EL (cell line): ENCODE data around the gene TMEM187.

Experiments used
- DNase-seq: peaks from one replicate; pipeline ENCODE4 v3.0.0-alpha.2; 2016

Gene TMEM187

DNA sequence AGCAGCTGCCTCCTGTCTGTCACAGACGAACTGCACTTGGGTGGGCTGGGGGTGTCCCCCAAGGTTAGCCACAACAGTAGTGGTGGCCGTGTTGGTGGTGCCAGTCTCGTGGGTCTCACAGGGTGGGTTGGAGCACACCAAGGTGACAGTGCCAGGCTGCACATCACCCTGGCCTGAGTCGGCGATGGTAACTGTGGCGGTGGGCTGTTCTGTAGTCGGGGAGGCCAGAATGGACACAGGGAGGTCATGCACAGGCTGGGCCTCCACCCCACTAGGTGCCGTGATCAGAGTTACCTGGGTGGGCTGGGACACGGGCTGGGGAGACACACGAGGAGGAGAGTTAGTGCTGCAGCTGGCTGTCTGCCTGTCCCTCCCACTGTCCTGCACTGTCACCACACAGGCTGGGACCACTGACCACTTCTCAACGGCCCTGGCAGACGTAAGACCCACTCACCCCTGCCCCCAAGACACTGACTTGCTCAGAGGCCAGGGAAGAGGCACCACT lies 17.3 kb upstream of the TMEM187 start:
- DNase-seq, result no peak

- no peak for DNase-seq
Observed at GRCh38 chrX:153956044-153956907, 16.3 kb upstream of the TMEM187 start.

- no peak for DNase-seq
Observed at GRCh38 chrX:153957224-153957623, 15.3 kb upstream of the TMEM187 start.

GRCh38 chrX:153958605-153959004 lies 13.9 kb upstream of the TMEM187 start:
- no peak for DNase-seq

DNA sequence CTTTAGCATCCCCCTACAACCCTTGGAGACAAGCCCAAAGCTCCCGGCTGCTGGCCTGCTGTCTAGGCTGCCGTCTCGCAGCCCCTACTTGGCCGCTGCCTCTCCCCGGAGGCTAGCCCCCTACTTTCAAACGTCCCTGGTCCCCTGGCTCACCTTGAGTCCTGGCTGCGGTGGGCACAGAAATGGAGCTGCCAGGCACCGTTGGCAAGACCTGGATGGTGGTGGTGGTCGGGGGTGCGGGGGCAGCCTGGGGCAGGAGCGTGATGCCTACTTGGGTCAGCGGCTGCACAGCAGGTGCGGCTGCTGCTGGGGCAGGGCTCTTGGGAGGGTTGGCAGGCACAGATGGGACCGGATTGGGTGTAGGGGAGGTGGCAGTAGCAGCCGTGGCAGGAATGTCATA lies 12.9 kb upstream of the TMEM187 start:
- no peak for DNase-seq

- DNase-seq, result no peak
Observed at GRCh38 chrX:153960077-153960476, 12.5 kb upstream of the TMEM187 start.

DNA sequence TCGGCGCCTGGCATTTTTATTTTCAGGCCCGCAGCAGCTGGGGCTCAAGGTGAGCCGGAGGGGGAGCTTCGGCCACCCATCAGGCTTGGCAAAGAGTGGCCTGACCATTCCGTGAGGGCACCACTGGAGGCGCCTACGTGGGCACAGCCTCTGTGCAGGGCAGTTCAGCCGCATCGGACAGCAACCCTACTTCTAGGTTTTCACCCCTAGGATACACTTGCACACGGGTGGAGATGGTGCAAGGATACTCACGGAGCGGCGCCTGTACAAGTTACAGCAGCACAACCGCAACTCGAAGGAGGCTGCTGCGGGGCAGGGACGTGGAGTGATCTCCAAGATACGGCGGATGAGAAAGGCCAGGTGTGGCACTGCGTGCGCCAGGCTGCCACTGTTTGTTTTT lies 11.8 kb upstream of the TMEM187 start:
- no peak for DNase-seq

- DNase-seq, result no peak
Observed at GRCh38 chrX:153961292-153961691, 11.3 kb upstream of the TMEM187 start.

GRCh38 chrX:153963546-153963945 lies 9.0 kb upstream of the TMEM187 start:
- no peak for DNase-seq

GRCh38 chrX:153964105-153964504 lies 8.4 kb upstream of the TMEM187 start:
- no peak for DNase-seq

- DNase-seq, result no peak
Observed at GRCh38 chrX:153965406-153965805, 7.1 kb upstream of the TMEM187 start.

- DNase-seq, result no peak
Observed at GRCh38 chrX:153966283-153966688, 6.3 kb upstream of the TMEM187 start.

- DNase-seq, result no peak
Observed at GRCh38 chrX:153966841-153967535, 5.6 kb upstream of the TMEM187 start.

DNA sequence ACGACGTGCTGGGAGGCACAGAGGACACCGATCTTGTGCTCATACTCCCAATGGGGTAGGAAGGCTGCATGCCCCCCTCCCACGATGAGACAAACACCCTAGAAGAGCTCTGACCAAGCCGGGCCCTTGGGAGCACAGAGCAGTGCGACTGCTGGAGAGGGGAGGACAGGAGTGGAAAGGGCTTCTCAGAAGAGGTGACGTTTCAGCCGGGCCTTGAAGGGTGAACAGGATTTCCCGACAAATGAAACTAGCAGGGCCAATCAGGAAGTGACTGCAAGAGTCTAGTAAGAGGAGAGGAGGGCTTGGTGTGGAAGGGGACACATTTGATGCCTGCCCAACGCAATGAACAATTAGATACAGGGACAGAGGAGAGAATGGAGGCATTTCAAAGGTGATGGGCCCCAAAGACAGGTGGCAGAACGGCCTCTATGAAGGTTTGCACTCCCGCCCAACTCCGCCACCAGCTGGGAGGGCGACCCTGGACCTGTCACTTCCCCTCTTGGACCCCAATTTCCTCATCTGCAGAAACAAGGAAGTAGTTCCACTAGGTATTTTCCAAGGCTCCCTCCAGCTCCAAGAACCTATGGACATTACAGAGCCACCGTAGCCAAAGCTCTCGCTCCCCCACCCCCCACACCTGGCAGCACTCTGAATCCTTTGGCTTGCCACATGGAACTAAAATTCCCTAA lies 4.9 kb upstream of the TMEM187 start:
- no peak for DNase-seq

GRCh38 chrX:153968255-153968654 lies 4.3 kb upstream of the TMEM187 start:
- DNase-seq, result no peak

DNA sequence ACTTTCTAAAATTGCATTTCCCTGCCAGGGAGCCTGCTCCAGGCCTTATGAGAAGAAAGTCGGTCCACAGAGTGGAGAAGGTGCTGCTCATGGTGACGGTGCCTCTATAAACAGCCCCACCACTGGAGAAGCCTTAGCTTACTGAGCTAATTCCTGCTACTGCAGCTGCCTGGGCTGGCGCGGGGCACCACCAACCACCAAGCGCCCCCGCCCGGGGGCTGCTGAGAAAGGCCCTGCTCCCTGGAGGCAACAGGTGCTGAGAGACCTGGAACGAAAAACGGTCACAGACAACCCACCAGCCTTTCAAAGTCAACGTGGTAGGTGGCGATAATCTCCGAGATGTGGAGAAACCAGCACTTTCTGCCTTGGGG lies 3.8 kb upstream of the TMEM187 start:
- peak; percentile 16 for DNase-seq

DNA sequence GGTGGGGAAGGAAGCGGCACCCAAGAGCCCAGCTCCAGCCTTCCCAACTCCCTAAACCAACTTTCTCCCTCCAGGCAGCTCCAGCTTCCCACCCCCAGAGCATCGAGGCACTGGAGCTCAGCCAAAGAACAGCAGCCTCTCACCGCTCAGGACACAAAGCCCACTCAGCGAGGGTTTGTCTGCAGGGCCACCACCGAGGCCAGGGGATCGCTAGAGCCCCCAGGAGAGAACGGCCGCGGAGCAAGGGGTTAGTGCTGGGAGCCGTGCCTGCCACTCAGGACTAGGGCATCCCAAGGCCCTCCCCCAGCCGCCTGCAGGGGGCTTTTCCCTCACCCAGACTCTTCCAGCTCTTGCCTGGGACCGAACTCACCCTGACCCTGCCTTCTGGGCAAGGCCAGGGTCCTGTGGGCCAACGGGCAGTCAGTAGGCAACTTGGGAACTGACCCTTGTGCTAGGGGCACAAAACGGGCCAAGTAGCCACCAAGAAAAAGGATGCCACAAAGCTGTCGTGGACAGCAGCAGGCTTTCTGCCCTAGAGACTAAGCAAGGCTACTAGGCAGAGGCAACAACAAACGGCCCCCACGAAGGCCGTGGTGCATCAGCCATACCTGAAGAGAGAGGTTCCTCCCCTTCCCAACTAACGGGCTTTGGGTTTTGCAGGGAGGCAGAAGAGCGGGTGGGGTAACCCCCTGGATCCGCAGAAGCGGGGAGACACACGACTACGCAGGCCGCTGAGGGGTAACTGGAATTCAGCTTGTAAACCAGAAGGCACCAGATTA lies 3.2 kb upstream of the TMEM187 start:
- DNase-seq, result peak; percentile 12

DNA sequence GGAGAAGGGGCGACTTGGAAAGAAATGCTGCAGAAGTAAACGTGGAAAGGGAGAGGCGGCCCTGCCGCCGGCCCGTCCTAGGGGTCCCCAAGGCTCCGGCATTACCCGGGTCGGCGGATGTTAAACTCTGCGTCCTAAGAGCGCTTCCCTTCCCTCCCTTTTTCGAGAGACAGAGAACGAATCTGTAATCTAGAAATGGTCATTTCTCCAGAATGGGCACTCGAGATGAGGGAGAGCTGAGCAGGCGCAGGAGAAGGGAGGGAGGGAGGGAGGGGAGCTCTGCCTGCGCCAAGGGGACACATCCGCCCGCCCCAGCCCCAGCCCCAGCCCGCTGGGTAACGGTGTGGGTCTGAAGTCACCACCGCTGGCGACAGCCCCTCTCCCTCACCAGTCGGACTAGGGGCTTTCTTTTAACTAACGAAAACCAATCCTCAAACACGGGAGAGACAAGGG lies 2.6 kb upstream of the TMEM187 start:
- DNase-seq, result no peak

DNA sequence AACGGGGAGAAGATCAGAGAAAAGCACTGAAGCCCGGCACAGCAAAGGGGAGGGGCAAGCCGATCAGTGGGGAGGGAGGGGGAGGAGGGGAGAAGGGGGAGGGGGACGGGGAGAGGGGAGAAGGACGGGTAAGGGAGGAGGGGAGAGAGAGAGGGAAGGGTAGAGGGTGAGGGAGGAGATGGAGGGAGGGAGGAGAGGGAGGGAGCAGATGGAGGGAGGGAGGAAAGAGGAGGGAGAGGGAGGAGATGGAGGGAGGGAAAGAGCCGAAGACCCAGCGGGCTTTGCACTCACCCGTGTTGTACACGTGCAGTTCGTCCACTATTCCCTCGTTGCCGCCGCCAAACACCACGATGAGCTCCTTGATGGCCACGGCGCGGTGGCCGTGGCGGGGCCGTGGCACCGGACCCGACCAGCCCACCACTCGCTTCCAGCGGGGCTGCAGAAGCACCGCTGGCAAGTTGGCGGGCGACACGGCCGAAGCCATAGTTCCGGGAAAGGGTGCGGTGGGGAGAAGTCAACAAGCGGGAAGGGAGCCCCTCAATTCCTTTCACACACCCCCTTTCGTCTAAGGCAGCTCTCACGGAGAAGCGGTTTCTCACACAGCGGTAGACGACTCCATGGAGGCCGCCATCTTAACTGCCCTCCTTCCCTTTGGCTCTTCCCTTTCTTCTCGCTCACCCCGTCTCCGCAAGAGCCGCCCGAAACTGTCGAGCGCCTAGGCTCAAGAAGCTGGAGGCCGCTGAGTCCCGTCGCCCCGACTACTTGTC lies 2.0 kb upstream of the TMEM187 start:
- DNase-seq, result peak; percentile 71

- peak; percentile 86 for DNase-seq
Observed at GRCh38 chrX:153971124-153971449, 1.5 kb upstream of the TMEM187 start.

- peak; percentile 89 for DNase-seq
Observed at GRCh38 chrX:153971450-153972367, 845 bp upstream of the TMEM187 start, which contains the start of gene HCFC1. TSS of gene HCFC1 (minus strand) at chrX:153971818. CDS start at chrX:153970840, 978 bp downstream.
